CD14-positive monocyte (primary cell): Measurements from ENCODE around the gene BAG5. TPM values are rescaled to one million over a fixed set of nuclear protein-coding genes. Genes with fewer than 3 reads are reported as not detected.

Experiments
- DNase-seq, 3 donors: peaks; one replicate each; pipeline ENCODE4 v3.0.0-alpha.2; 2011 to 2022
- H2AFZ ChIP-seq: 2 replicates; pipeline ENCODE4 v1.6.0; 2012; ENCODE audit warnings: mild to moderate bottlenecking, low read depth, low read length, inconsistent platforms; ENCODE audit not compliant: insufficient read depth, poor library complexity, severe bottlenecking
- H3K27ac ChIP-seq, 2 donors: 1 replicate in 1 of 2; 2 replicates in 1 of 2; pipeline ENCODE4 v1.5.1; 2012 to 2013; ENCODE audit warnings: low read length in 2 of 2, control low read depth in 1 of 2, inconsistent platforms in 1 of 2, low read depth in 1 of 2, mild to moderate bottlenecking in 1 of 2
- H3K27me3 ChIP-seq, 2 donors: one replicate each; pipeline versions ENCODE4 v1.6.0 to v1.6.1; 2011 to 2013; ENCODE audit warnings: low read length in 2 of 2; ENCODE audit not compliant: control insufficient read depth in 2 of 2, insufficient read depth in 2 of 2
- H3K36me3 ChIP-seq, 2 donors: replicated peaks in 1 of 2; 1 replicate in 1 of 2; 2 replicates in 1 of 2; pipeline versions ENCODE4 v1.5.1 to v1.6.1; 2012 to 2013; ENCODE audit warnings: low read length in 2 of 2, control low read depth in 1 of 2, inconsistent platforms in 1 of 2, mild to moderate bottlenecking in 1 of 2; ENCODE audit not compliant: insufficient read depth in 2 of 2, control insufficient read depth in 1 of 2
- H3K4me1 ChIP-seq, 2 donors: 1 replicate in 1 of 2; 2 replicates in 1 of 2; pipeline versions ENCODE4 v1.5.1 to v1.6.1; 2012 to 2013; ENCODE audit warnings: low read length in 2 of 2, control low read depth in 1 of 2, inconsistent platforms in 1 of 2, mild to moderate bottlenecking in 1 of 2, moderate library complexity in 1 of 2; ENCODE audit not compliant: insufficient read depth in 2 of 2, control insufficient read depth in 1 of 2
- H3K4me2 ChIP-seq: replicated peaks from 2 replicates; pipeline ENCODE3; 2012; ENCODE audit warnings: low read length, moderate library complexity, mild to moderate bottlenecking; ENCODE audit not compliant: poor library complexity, severe bottlenecking; ENCODE audit errors: extremely low read depth
- H3K4me3 ChIP-seq, 3 experiments: fragments of 200-600 bp in 1 of 3; sonication (generic) in 1 of 3; replicated peaks in 1 of 3; 1 replicate in 2 of 3; 2 replicates in 1 of 3; pipeline ENCODE4 v1.5.1; 2011 to 2013; ENCODE audit warnings: low read length in 3 of 3, mild to moderate bottlenecking in 3 of 3, control low read depth in 2 of 3, low read depth in 2 of 3, inconsistent platforms in 1 of 3, moderate library complexity in 1 of 3
- H3K79me2 ChIP-seq: 2 replicates; pipeline ENCODE4 v1.6.0; 2012; ENCODE audit warnings: mild to moderate bottlenecking, control low read depth, inconsistent platforms, low read length, moderate library complexity; ENCODE audit not compliant: insufficient read depth
- H3K9ac ChIP-seq: 2 replicates; pipeline ENCODE4 v1.6.0; 2017; ENCODE audit warnings: low read length, mild to moderate bottlenecking; ENCODE audit not compliant: insufficient read depth, poor library complexity, severe bottlenecking
- H3K9me3 ChIP-seq, 2 donors: replicated peaks in 1 of 2; 1 replicate in 1 of 2; 2 replicates in 1 of 2; pipeline versions ENCODE4 v1.5.1 to v1.6.1; 2012 to 2013; ENCODE audit warnings: low read length in 2 of 2, control low read depth in 1 of 2; ENCODE audit not compliant: control insufficient read depth in 1 of 2, insufficient read depth in 1 of 2
- H4K20me1 ChIP-seq: 2 replicates; pipeline ENCODE4 v1.6.0; 2012; ENCODE audit warnings: mild to moderate bottlenecking, low read length, control low read depth, moderate library complexity; ENCODE audit not compliant: insufficient read depth
- H3K27ac Mint-ChIP-seq, 7 donors: one replicate each; pipeline ENCODE4 v1.8.0; 2020; ENCODE audit warnings: mild to moderate bottlenecking in 7 of 7, mixed read lengths in 7 of 7, moderate library complexity in 6 of 7, inconsistent platforms in 2 of 7
- H3K27me3 Mint-ChIP-seq, 3 donors: one replicate each; pipeline ENCODE4 v1.8.0; 2021 to 2022; ENCODE audit warnings: low read depth in 3 of 3, mild to moderate bottlenecking in 3 of 3, mixed read lengths in 3 of 3, moderate library complexity in 3 of 3, inconsistent platforms in 1 of 3
- H3K36me3 Mint-ChIP-seq, 2 donors: one replicate each; pipeline ENCODE4 v1.8.0; 2020; ENCODE audit warnings: mixed read lengths in 2 of 2, inconsistent platforms in 1 of 2, mild to moderate bottlenecking in 1 of 2
- H3K4me1 Mint-ChIP-seq: one replicate; pipeline ENCODE4 v1.8.0; 2020; ENCODE audit warnings: mild to moderate bottlenecking, mixed read lengths
- H3K4me3 Mint-ChIP-seq, 2 donors: one replicate each; pipeline ENCODE4 v1.8.0; 2020; ENCODE audit warnings: mild to moderate bottlenecking in 2 of 2, mixed read lengths in 2 of 2, moderate library complexity in 1 of 2
- H3K9me3 Mint-ChIP-seq, 7 donors: one replicate each; pipeline ENCODE4 v1.8.0; 2020 to 2022; ENCODE audit warnings: mixed read lengths in 7 of 7, mild to moderate bottlenecking in 6 of 7, moderate library complexity in 6 of 7, inconsistent platforms in 2 of 7
- CTCF ChIP-seq: fragments of 200-600 bp; IDR thresholded peaks from one replicate; pipeline ENCODE4 v1.8.0; 2022; ENCODE audit warnings: antibody characterized with exemption, mild to moderate bottlenecking
- WGBS: methylation state at CpG from one replicate; pipeline ENCODE4 v1.1.5; 2013; ENCODE audit warnings: missing lambda C conversion rate; ENCODE audit not compliant: insufficient coverage; 5-methylcytosine and 5-hydroxymethylcytosine counted together
- intact Hi-C, 2 donors: fragments of 100-400 bp; cut with micrococcal nuclease; formaldehyde crosslinking; loops; one replicate each; pipeline versions ENCODE4 v1.15.0 to v1.15.1; 2023
- polyA plus RNA-seq, 3 donors: library from polyadenylated mRNA; depleted of rRNA in 1 of 3; unstranded in 2 of 3; stranded (reverse) in 1 of 3; fragments of 300-500 nt in 2 of 3; fragments of >200 nt in 1 of 3; fragmentation: Illumina TruSeq in 2 of 3; gene quantifications; 1 replicate in 2 of 3; 2 replicates in 1 of 3; pipeline ENCODE4 v1.2.3, GENCODE V29; 2012 to 2021

BAG5 gene
- polyA plus RNA-seq, 3 donors, result 4.7 to 33.1 (median 30.1) TPM

GRCh38 chr14:103597623-103598377 is 35.3 kb upstream of the BAG5 start:
- Mint-ChIP-seq H3K4me3 (no peak overlapping the region), H3K36me3 (peaks cover 4 to 5% of the 10 kb centered on the region in 2 donors)

GRCh38 chr14:103594265-103594664 is 31.8 kb upstream of the BAG5 start:
- WGBS, result 92% methylated on average over 9 of the region's 11 CpGs
- H3K9ac ChIP-seq, result no peak overlapping the region
- Mint-ChIP-seq H3K27ac (no peak overlapping the region), H3K4me3 (no peak overlapping the region), H3K27me3 (peaks cover 0 to 2% (median 2%) of the 10 kb centered on the region in 3 donors), H3K9me3 (no peaks in the 10 kb centered on the region), H3K36me3 (peaks cover 19 to 22% of the 10 kb centered on the region in 2 donors), H3K4me1 (peaks cover 12% of the 10 kb centered on the region)
- no peaks in the 10 kb centered on the region for H3K79me2 ChIP-seq
- intact Hi-C loops, result no loop called here
- no peaks in the 10 kb centered on the region for H3K9me3 ChIP-seq
- no peak overlapping the region for H3K4me2 ChIP-seq
- H3K4me3 ChIP-seq, result no peak overlapping the region
- peaks cover 5 to 8% of the 10 kb centered on the region in 2 donors for H3K4me1 ChIP-seq
- H3K27ac ChIP-seq, result no peak overlapping the region
- peaks cover 11 to 16% of the 10 kb centered on the region in 2 donors for H3K36me3 ChIP-seq
- H3K27me3 ChIP-seq, result no peaks in the 10 kb centered on the region
- DNase-seq, result no peak
- H2AFZ ChIP-seq, result no peak overlapping the region
- no peak for TF ChIP-seq CTCF
- no peaks in the 10 kb centered on the region for H4K20me1 ChIP-seq

More at GRCh38 chr14:103597623-103598377, 35.3 kb upstream of the BAG5 start:
- no peak overlapping the region for H3K27ac Mint-ChIP-seq
- Histone ChIP-seq H3K27me3 (no peaks in the 10 kb centered on the region), H2AFZ (no peak overlapping the region), H3K36me3 (no peaks in the 10 kb centered on the region), H4K20me1 (no peaks in the 10 kb centered on the region), H3K9me3 (no peaks in the 10 kb centered on the region), H3K79me2 (no peaks in the 10 kb centered on the region), H3K9ac (no peak overlapping the region), H3K27ac (no peak overlapping the region), H3K4me1 (peaks cover 5 to 8% of the 10 kb centered on the region in 2 donors), H3K4me2 (no peak overlapping the region), H3K4me3 (no peak overlapping the region)
- H3K4me1 Mint-ChIP-seq, result peaks cover 15% of the 10 kb centered on the region
- TF ChIP-seq CTCF, result no peak
- DNase-seq, result no peak
- WGBS, result 100% methylated on average over 5 of the region's 10 CpGs
- peaks cover 0 to 2% (median 0%) of the 10 kb centered on the region in 3 donors for H3K27me3 Mint-ChIP-seq
- intact Hi-C loops, result no loop called here
- H3K9me3 Mint-ChIP-seq, result peaks cover 0 to 2% (median 0%) of the 10 kb centered on the region in 7 donors
